ENCODE measurements around the gene GRB7.
"Not testable (repeated sequence)": the region's sequence is repeated elsewhere in the genome, so short reads cannot be mapped to it uniquely, and the experiment has no call there.

Gene GRB7

DNA sequence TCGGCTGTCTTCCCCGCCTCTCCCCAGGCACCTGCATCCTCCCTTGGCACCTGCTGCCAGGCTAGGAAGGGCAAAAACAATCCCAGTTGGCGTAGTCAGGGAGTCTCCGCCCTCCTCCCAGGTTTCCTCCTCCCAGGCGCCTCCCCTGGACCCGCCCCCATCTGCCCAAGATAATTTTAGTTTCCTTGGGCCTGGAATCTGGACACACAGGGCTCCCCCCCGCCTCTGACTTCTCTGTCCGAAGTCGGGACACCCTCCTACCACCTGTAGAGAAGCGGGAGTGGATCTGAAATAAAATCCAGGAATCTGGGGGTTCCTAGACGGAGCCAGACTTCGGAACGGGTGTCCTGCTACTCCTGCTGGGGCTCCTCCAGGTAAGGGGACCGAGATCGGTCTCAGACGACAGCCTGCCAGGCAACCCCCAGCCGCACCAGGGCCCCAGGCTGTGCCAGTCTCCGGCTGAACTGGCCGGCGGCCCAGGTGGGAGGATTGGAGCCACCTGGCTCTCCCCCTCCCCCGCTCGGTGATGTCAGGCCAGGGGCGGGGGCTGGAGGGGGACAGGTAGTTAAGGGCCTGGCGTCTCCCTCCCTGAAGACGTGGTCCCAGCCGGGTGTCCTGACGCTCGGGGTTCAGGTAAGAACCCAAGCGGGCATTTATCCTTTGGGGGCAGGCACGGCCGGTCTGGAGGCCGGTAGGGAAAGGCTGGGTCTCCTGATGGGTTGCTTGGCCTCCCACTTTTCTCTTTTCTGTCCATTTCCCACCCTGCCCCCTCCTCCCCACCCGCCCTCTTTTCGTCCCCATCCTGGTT is at the start of gene GRB7:
Gene GRB7 (plus strand): TSS at position 179 of the 808 bp plus-strand sequence. CDS start 4,364 bp downstream, outside the sequence.
- no peak for DNase-seq

DNA sequence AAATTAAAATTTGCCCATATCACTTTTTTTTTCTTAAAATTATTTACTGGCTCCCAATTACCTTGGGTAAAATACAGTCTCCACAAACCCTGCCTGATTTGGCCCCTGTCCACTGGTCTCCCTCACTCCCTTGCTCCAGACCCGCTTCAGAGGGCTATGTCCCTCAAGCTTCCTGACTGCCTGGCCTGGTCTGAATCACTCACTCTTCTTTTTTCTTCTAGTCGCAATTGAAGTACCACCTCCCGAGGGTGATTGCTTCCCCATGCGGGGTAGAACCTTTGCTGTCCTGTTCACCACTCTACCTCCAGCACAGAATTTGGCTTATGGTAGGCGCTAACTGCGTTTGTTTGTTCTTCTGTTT is 49.3 kb upstream of the GRB7 start:
- DNase-seq, result no peak

DNA sequence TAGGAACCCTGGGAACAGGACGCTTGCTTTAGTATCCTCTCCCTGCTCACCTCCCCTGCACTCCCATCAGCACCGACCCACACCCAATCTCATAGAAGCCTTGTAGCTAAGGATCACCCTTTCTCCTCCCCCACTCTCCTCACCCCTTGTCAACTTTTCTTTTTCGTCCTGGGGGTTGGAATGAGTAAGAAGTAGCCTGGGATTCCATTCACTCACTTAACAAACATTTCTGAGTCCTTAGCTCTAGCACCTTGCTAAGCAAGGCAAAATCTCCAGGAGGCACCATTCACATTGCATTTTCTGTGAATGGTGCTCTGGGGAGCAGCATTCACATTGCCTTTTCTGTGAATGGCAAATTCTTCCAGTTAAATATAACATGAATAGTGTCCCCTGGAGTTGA is 48.8 kb upstream of the GRB7 start:
- DNase-seq, result no peak

DNA sequence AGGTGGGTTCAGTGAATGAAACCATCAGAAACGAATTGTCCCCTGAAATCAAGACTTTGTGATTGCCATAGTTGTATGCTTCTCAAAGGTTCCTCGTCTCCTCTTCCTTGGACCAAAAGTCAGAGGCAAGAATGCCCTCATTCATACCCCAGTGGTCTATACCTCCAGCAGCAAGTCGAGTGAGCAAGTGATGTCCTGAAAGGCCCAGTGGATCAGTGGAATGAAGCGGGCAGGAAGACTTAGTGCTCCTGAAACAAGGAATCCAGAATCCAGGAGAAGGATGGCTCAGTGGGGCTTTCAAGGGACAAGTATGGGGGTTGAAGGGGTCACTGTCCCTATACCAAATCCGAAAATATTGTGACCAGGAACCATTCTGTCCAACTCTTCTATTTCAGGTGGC is 43.1 kb upstream of the GRB7 start:
- no peak for DNase-seq

DNA sequence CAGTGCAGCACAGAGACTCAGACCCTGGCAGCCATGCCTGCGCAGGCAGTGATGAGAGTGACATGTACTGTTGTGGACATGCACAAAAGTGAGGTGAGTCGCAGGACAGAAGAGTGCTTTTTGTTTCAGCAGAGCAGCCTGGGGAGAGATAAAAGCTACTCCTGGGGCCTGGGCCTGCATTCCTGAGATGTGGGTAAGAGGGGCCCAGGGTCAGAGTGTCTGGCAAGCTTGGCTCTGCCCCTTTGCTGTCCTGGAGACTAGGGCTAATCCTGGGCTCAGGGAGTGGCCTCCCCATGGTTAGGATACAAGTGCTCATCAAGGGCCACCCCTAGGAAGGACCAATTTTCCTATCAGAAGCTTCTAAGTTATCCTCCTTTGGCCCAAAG is 42.7 kb upstream of the GRB7 start:
- no peak for DNase-seq

DNA sequence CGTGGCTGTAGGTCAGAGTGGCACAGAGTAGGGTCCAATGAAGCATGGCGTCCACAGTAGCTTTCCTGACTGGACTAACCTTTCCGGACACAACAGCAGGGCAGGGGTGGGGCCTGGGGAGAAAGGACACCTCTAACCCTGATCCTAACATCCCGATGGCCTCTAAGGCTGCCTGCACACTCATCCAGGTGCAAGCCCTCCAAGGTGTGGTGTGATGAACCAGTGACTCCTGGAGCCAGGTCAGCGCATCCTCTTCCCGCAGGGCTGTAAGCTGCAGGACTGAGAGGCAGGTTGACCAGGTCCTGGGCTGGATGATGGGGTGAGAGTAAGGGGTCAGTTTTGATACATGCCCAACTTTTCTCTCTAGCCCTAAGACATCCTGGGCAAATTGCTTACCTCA is 41.0 kb upstream of the GRB7 start:
- no peak for DNase-seq

DNA sequence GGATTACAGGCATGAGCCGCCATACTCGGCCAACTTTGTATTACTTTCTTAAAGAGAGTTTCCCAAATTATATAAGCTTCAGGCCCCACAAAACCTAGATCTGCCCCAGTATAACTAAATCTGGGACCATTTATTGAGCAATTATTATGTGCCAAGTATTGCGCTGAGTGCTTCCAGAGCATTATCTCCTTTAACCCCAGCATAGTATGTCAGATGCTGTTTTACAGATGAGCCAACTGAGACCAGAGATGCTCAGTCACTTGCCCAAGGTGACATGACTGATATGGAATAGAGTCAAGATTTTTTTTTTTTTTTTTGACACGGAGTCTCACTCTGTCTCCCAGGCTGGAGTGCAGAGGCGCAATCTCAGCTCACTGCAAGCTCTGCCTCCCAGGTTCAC is 39.8 kb upstream of the GRB7 start:
- DNase-seq, result no peak

DNA sequence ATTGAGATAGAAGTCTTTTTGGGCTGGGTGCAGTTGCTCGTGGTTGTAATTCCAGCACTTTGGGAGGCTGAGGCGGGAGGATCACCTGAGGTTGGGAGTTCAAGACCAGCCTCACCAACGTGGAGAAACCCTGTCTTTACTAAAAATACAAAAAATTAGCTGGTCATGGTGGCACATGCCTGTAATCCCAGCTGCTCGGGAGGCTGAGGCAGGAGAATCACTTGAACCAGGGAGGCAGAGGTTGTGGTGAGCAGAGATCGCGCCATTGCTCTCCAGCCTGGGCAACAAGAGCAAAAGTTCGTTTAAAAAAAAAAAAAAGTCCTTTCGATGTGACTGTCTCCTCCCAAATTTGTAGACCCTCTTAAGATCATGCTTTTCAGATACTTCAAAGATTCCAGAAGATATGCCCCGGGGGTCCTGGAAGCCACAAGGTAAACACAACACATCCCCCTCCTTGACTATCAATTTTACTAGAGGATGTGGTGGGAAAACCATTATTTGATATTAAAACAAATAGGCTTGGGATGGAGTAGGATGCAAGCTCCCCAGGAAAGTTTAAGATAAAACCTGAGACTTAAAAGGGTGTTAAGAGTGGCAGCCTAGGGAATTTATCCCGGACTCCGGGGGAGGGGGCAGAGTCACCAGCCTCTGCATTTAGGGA is 38.5 kb upstream of the GRB7 start:
- DNase-seq, result not testable (repeated sequence)

DNA sequence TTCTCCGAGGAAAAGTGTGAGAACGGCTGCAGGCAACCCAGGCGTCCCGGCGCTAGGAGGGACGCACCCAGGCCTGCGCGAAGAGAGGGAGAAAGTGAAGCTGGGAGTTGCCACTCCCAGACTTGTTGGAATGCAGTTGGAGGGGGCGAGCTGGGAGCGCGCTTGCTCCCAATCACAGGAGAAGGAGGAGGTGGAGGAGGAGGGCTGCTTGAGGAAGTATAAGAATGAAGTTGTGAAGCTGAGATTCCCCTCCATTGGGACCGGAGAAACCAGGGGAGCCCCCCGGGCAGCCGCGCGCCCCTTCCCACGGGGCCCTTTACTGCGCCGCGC is 38.0 kb upstream of the GRB7 start, which contains the start of gene ERBB2:
Gene ERBB2 (plus strand): TSS at position 247 of the 330 bp plus-strand sequence. CDS start 175 bp downstream, outside the sequence.
- DNase-seq, result no peak

DNA sequence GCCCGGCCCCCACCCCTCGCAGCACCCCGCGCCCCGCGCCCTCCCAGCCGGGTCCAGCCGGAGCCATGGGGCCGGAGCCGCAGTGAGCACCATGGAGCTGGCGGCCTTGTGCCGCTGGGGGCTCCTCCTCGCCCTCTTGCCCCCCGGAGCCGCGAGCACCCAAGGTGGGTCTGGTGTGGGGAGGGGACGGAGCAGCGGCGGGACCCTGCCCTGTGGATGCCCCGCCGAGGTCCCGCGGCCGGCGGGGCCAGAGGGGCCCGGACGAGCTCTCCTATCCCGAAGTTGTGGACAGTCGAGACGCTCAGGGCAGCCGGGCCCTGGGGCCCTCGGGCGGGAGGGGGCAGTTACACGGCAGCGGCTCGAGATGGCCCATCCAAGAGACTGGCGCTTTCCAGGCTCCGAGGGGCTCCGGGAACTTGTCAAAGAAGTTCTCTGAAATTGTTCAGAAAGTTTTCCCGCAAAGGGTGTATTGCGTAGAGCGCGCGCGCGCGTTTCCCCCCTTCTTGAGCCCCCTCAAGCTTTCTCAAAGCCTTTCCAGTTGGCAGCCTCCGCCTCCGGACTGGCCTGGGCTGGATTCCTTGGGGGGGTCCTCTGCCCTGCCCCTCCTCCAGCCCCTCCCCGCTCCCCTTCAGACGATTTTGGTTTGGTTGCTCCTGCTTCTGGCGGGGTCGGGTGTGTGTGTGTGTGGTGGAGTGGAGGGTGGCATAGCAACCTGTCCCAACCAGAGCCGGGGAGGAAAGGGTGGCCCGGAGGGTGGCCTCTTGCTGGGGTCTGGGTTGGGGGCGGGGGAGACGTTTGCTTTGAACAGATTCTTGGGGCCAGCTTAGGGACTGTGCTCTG is 37.4 kb upstream of the GRB7 start:
- DNase-seq, result no peak

DNA sequence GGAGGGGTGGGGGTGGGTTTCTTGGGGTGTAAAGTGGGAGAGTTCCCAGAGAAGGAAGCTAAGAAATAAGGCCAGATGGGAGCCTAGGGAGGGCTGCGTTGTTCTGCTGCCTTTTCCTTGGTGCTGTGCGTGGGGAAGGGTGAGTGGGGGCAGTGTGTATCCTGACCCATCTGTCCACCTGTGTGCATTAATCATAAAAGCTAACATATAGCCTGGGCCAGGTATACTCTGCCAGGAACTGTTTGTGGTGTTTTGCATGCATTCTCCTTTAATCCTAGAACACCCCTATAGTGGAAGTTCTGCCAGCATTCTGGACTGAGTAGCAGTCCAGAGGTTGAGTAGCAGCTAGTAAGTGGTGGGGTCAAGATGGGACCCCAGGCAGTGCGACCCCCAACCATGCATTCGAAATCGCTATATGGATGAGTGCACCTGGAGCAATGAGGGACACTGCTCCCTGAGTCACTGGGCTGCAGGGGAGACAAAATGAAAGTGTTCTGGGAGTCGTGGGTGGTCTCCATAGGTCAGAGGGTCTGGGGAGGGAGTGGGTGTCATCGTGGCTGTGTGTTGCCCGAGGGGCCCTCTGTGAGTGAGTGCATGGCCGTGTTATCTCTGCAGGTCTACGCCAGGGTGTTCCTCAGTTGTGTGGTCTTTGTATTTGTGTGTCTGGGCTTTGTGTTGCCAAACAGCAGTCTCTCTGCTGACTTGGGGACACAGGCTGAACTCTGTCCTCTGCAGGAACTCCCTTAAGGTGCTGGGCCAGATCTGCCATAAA is 36.5 kb upstream of the GRB7 start:
- no peak for DNase-seq

DNA sequence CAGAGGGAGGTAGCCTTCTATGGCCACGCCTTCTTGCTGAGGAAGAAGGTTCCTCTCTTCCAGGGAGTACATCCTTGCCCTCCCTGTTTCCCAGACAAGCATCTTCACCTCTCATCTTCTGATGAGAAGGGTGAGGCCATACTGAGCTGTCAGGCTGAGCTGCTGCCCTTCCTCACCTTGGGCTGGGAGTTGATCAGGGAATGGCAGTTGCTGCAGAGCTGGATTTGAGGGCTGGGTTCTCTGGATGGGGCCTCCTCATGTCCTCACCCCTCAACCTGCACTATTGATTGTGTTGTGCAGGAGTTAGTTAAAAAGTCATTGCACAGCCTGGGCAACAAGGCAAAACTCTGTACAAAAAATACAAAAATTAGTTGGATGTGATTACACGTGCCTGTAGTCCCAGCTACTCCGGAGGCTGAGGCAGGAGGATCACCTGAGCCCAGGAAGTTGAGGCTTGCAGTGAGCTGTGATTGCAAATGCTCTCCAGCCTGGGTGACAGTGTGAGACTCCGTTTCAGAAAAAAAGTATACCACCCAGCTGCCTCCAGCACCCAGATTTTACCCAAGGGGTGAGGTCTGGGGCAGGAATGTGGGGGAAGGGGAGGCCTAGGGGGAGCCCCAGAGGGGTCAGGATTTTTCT is 35.8 kb upstream of the GRB7 start:
- DNase-seq, result no peak

DNA sequence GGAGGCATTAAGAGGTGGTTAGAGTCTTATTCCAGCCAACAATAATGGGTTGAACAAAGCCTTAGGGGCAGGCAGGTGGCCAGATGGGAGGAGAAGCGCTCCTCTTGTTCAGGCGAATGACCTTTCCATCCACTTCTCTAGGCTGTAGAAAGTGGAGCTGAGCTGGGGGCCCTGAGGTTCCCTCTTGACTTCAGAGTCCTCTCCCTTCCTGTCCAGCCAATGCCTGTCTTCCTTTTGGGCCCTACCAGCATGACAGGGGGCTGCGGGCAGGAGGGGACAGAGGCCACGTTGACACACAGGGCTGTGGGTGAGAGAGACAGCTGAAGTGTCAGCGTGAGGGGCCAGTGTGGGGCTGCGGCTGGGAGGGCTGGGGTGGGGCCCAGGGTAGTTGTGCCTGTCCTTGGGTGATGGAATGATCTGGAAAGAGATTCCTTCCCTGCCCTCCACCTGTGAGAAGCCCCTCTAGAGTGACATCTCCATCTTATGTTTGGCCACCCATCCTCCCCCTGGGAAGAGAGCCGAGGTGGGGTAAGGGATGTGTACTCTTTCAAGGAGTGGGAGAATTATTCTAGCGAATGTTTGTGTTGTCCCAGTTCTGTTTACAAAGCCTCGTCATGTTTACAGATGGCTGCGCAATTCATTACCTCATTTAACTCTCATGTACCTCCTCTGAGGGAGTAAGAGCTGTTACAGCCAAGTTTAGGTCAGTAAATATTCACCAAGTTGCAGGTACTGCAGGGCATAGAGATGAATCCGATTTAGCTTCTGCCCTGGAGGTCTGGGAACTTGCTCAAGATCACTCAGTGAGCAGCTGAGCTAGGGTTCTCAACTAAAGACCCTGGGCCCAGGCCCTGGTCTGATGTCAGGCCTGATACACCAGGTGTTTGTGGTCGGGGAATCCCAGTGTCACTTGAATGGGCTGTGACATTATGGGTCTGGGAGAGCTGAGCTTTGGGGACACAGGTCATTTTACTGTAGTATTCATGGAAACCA is 34.5 kb upstream of the GRB7 start:
- no peak for DNase-seq

DNA sequence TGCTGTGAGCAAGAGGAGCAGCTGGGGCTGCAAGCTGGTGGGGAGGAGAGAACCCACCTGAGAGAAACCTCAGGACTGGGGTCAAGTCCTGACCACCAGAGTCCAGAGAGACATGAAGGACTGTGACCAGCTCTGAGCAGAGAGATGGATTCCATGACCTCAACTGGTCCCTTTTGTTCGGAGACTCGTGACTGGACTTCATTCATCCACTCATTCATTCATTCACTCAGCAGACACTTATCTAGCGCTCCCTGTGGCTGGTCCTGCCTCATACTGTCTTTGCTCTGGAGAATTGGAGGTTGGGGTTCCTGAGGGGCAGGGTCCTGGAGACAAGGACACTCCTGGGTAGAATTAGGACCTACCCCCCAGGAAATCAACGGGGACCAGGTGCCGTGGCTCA is 33.8 kb upstream of the GRB7 start:
- no peak for DNase-seq

DNA sequence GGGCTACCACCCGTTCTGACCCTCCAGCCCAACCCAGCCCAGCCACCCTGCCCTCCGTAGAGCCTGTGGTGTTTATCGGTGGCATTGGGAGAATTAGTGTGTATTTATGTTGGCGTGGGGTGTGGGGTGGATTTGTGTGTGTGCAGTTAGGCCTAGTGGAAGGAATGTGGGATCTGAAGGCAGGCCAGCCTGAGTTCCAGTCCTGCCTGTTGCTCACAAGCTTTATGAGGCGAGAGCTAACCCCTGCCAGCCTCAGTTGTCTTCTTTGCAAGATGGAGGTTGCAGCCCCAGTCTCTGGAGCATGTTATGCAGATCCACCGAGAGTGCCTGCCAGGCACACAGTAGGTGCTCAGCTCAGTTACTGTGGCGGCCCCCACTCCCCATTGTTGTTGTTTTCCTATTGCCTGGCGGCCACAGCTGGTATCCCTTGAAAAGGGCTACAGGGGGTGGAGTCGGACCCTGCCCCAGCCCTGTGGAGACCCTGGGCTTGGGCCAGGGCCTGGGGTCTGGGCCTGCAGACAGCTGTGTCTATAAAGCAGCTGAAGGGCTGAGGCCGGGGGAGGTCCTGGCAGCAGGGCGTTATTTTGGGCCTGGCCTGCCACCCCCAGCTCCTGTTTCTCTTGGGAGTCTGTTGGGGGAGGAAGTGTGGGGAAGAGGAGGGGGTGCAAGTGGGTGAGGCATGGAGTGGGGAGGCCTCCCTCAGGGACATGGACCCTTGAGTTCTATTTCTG is 32.8 kb upstream of the GRB7 start:
- DNase-seq, result no peak

DNA sequence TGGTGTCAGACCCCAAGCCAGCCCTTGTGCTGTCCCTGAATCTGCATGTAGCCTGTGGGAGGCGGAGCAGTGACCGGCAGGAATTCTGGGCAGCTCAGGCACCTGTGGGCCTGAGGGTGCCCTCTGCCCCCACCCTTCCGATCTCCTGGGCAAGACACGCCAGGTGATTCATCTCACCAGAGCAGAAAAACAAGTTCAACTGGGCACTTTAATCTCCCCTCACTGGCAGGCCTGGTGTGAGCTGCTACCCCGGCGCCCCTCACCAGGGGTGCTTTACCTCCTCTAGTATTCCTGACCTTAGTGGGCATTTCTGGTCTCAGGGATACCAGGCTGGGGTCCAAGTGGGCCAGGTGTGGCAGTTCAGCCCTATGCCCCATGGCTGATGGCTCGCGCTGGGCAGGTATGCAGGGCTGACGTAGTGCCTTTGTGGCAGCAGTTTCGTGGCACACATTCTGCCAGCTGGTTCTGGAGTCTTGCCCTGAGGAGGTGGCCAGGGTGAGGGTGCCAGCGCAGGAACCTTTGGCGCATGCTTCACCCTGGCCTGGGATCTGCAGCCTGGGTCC is 31.9 kb upstream of the GRB7 start:
- DNase-seq, result no peak

DNA sequence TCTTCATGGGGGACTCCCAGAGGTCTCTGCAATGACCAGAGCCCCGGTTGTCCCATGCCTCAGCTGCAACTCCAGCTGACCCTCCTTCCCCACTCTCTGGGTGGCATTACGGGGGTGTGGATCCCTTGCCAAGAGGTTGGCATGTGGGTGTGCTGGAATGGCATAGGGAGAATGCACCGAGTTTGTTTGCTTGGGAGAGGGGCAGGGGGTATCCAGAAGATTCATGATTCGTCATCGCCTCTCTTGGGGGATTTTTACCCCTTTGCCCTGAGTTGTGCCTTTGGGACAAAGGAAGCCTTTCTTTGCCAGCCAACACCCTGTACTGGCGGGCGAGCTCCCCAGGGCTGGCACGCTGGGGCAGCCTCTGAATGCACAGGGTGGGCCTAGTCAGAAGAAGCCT is 31.4 kb upstream of the GRB7 start:
- DNase-seq, result no peak

DNA sequence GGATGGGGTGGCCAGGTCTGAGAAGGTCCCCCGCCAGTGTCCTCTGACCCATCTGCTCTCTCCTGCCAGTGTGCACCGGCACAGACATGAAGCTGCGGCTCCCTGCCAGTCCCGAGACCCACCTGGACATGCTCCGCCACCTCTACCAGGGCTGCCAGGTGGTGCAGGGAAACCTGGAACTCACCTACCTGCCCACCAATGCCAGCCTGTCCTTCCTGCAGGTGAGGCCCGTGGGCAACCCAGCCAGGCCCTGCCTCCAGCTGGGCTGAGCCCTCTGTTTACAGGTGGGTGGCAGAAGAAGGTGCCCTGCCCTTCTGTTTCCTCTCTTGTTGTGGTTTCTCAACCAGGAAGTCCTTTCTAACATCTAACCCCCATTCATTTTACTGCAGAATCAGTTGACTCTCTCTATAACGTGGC is 30.8 kb upstream of the GRB7 start:
- no peak for DNase-seq

DNA sequence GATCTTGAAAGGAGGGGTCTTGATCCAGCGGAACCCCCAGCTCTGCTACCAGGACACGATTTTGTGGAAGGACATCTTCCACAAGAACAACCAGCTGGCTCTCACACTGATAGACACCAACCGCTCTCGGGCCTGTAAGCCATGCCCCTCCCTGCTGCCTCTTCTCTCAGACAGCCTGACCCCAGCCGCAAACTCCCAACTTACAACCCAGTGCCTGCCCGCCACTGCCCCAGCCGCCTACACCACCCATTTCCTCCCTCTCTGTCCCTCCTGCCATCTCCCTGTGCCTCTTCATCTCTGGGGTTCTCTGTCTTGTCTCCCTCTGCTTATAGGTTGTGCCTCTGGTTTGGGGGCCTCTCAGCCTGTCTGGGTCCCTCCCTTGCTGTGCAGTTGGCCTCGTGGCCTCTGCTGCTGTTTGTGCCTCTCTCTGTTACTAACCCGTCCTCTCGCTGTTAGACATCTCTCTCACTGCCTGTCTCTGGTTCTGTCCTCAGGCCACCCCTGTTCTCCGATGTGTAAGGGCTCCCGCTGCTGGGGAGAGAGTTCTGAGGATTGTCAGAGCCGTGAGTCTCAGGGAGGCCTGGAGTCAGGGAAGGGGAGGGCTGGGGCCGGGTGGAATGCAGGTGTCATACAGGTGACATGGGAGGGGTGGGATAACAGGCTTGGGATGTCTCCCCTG is 28.3 kb upstream of the GRB7 start:
- no peak for DNase-seq

Data from GOT3 (cell line).